DND-41 (cell line): Measurements from ENCODE around the gene TARS1.
A peak's percentile ranks its signal among the peaks of the same experiment; 100 is the strongest.

Source experiments
- ATAC-seq: fragments of 200-7000 bp; cut with Tn5 transposase; 3 replicates; pipeline ENCODE4 v1.9.1; 2021; ENCODE audit warnings: low read depth; ENCODE audit not compliant: insufficient read depth
- DNase-seq: peaks from one replicate; pipeline ENCODE4 v3.0.0-alpha.2; 2020
- H2AFZ ChIP-seq: 2 replicates; pipeline ENCODE4 v1.6.0; 2012; ENCODE audit warnings: low read depth, low read length
- H3K27ac ChIP-seq: 2 replicates; pipeline ENCODE4 v1.5.1; 2012; ENCODE audit warnings: low read length, inconsistent platforms
- H3K27me3 ChIP-seq: fragments of 200-600 bp; sonication (generic); 2 replicates; pipeline ENCODE4 v1.6.0; 2012; ENCODE audit warnings: low read length, mild to moderate bottlenecking, inconsistent platforms; ENCODE audit not compliant: insufficient read depth, poor library complexity
- H3K36me3 ChIP-seq: 2 replicates; pipeline ENCODE4 v1.5.1; 2012; ENCODE audit warnings: low read length, inconsistent platforms; ENCODE audit not compliant: insufficient read depth
- H3K4me1 ChIP-seq: 2 replicates; pipeline ENCODE4 v1.5.1; 2012; ENCODE audit warnings: mild to moderate bottlenecking, low read length; ENCODE audit not compliant: insufficient read depth
- H3K4me2 ChIP-seq: 2 replicates; pipeline ENCODE4 v1.6.0; 2012; ENCODE audit warnings: mild to moderate bottlenecking, moderate library complexity, low read length, inconsistent platforms; ENCODE audit not compliant: insufficient read depth
- H3K4me3 ChIP-seq, 2 experiments: fragments of 200-600 bp in 1 of 2; shearing (Covaris generic) in 1 of 2; 2 replicates each; pipeline ENCODE4 v1.5.1; 2012 to 2016; ENCODE audit warnings: inconsistent platforms in 2 of 2, low read length in 2 of 2, mild to moderate bottlenecking in 2 of 2, low read depth in 1 of 2, moderate library complexity in 1 of 2
- H3K79me2 ChIP-seq: 2 replicates; pipeline ENCODE4 v1.6.0; 2012; ENCODE audit warnings: low read length, inconsistent platforms; ENCODE audit not compliant: insufficient read depth
- H3K9ac ChIP-seq: 2 replicates; pipeline ENCODE4 v1.6.0; 2012; ENCODE audit warnings: low read depth, mild to moderate bottlenecking, inconsistent platforms, low read length, moderate library complexity
- H3K9me3 ChIP-seq: 2 replicates; pipeline ENCODE4 v1.5.1; 2012; ENCODE audit warnings: low read length, moderate library complexity, mild to moderate bottlenecking, inconsistent platforms; ENCODE audit not compliant: insufficient read depth, severe bottlenecking
- H4K20me1 ChIP-seq: 2 replicates; pipeline ENCODE4 v1.6.0; 2012; ENCODE audit warnings: low read length; ENCODE audit not compliant: insufficient read depth
- EZH2 ChIP-seq: IDR thresholded peaks from 3 replicates; pipeline ENCODE4 v1.6.1; 2012; ENCODE audit warnings: borderline replicate concordance, low read depth, mild to moderate bottlenecking, moderate library complexity, low read length, inconsistent platforms; ENCODE audit not compliant: severe bottlenecking
- TF ChIP-seq, protein P1 (sequence below): IDR thresholded peaks from 2 replicates; pipeline ENCODE4 v1.5.1; 2012; ENCODE audit warnings: borderline replicate concordance, low read length, moderate library complexity, mild to moderate bottlenecking; ENCODE audit not compliant: poor library complexity, severe bottlenecking; ENCODE audit errors: extremely low read depth

The TARS1 gene

DNA sequence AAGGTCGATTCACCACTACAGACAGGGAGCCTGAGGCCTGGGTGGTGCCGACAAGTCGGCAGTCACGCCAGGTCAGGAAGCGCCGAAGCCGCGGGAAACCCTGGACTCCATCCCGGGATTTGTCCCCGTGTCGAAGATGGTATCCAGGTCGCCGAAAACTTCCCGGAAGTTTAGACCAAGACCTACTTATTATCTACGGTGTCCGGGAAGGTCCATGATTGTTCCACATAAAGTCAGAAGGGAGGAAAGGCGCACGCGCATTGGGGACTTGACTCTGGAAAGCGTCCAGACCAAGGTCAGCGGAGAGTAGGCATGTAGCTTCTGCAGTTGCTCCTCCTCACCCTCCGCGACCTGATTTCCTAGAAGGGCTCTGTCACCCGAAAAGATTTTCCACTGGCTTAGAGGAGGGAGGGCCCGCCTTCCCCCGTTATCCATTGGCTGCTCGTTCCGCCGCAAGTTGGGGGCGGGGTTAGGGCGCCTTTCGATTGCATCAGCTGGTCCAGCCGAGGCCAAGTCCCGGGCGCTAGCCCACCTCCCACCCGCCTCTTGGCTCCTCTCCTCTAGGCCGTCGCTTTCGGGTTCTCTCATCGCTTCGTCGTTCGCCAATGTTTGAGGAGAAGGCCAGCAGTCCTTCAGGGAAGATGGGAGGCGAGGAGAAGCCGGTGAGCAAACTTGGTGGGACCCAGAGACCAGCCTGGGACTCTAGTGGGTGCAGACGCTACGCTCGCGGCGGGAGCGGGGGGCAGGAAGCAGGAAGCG lies at the start of gene TARS1:
TARS1 (plus strand) TSS at position 484 of the 759 bp plus-strand sequence; CDS start at position 606, 122 bp downstream.
- H3K27me3 ChIP-seq: no peaks in the 10 kb centered on the region
- peaks cover 27% of the 10 kb centered on the region for H3K36me3 ChIP-seq
- DNase-seq: peak; percentile 98
- no peak for TF ChIP-seq EZH2
- TF ChIP-seq, protein P1, sequence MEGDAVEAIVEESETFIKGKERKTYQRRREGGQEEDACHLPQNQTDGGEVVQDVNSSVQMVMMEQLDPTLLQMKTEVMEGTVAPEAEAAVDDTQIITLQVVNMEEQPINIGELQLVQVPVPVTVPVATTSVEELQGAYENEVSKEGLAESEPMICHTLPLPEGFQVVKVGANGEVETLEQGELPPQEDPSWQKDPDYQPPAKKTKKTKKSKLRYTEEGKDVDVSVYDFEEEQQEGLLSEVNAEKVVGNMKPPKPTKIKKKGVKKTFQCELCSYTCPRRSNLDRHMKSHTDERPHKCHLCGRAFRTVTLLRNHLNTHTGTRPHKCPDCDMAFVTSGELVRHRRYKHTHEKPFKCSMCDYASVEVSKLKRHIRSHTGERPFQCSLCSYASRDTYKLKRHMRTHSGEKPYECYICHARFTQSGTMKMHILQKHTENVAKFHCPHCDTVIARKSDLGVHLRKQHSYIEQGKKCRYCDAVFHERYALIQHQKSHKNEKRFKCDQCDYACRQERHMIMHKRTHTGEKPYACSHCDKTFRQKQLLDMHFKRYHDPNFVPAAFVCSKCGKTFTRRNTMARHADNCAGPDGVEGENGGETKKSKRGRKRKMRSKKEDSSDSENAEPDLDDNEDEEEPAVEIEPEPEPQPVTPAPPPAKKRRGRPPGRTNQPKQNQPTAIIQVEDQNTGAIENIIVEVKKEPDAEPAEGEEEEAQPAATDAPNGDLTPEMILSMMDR: no peak
- peak within 1 kb of the TSS; percentile 94 for H2AFZ ChIP-seq
- peaks cover 66% of the 10 kb centered on the region for H3K79me2 ChIP-seq
- peak within 1 kb of the TSS; percentile 88 for H3K9ac ChIP-seq
- peaks cover 59% of the 10 kb centered on the region for H3K4me1 ChIP-seq
- H3K9me3 ChIP-seq: no peaks in the 10 kb centered on the region
- H3K27ac ChIP-seq: peak within 1 kb of the TSS; percentile 99
- peaks cover 33% of the 10 kb centered on the region for H4K20me1 ChIP-seq
- peak; percentile 92 for ATAC-seq
- peak within 1 kb of the TSS; percentile 79 for H3K4me2 ChIP-seq
- peak within 1 kb of the TSS; percentile 89 to 93 for H3K4me3 ChIP-seq

DNA sequence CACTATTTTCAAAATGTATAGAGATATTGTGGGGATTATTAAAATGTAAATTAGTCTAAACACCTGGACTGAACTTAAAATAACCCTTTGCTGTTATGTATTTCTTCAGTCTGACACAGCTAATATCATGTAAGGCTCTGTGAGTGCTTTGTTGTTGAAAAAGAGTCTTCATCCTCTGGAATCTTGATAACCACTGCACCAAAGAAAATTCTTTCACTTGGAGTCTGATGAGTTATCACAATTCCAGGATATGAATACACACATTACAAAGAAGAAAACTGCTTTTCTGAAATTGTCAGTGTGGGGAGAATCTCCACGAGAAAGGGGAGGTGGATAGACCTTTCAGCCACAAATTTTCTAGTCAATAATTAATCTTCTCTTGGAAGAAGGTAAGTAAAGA lies 42.3 kb upstream of the TARS1 start:
- ATAC-seq (no peak), DNase-seq (no peak)
- TF ChIP-seq EZH2: no peak
- Histone ChIP-seq H3K9ac (no peak overlapping the region), H2AFZ (no peak overlapping the region), H3K27ac (no peak overlapping the region), H3K4me1 (no peaks in the 10 kb centered on the region), H3K4me2 (no peak overlapping the region), H3K79me2 (no peaks in the 10 kb centered on the region), H3K27me3 (no peaks in the 10 kb centered on the region), H4K20me1 (no peaks in the 10 kb centered on the region), H3K36me3 (no peaks in the 10 kb centered on the region), H3K4me3 (no peak overlapping the region), H3K9me3 (no peaks in the 10 kb centered on the region)

DNA sequence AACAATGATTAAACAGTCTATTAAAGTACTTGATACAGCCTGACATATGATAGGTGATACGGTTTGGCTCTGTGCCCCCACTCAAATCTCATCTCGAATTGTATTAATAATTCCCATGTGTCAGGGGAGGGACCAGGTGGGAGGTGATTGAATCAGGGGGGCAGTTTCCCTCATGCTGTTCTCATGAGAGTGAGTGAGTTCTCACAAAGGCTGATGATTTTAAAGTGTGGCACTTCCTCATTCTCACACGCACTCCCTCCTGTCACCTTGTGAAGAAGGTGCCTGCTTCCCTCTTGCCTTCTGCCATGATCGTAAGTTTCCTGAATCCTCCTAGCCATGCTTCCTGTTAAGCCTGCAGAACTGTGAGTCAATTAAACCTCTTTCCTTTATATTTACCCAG lies 40.1 kb upstream of the TARS1 start:
- ATAC-seq (no peak), DNase-seq (no peak)
- Histone ChIP-seq H3K4me3 (no peak overlapping the region), H4K20me1 (no peaks in the 10 kb centered on the region), H3K4me2 (no peak overlapping the region), H2AFZ (no peak overlapping the region), H3K36me3 (no peaks in the 10 kb centered on the region), H3K9ac (no peak overlapping the region), H3K4me1 (no peaks in the 10 kb centered on the region), H3K27me3 (no peaks in the 10 kb centered on the region), H3K79me2 (no peaks in the 10 kb centered on the region), H3K27ac (no peak overlapping the region), H3K9me3 (no peaks in the 10 kb centered on the region)
- no peak for TF ChIP-seq EZH2
- TF ChIP-seq, protein P1: no peak

DNA sequence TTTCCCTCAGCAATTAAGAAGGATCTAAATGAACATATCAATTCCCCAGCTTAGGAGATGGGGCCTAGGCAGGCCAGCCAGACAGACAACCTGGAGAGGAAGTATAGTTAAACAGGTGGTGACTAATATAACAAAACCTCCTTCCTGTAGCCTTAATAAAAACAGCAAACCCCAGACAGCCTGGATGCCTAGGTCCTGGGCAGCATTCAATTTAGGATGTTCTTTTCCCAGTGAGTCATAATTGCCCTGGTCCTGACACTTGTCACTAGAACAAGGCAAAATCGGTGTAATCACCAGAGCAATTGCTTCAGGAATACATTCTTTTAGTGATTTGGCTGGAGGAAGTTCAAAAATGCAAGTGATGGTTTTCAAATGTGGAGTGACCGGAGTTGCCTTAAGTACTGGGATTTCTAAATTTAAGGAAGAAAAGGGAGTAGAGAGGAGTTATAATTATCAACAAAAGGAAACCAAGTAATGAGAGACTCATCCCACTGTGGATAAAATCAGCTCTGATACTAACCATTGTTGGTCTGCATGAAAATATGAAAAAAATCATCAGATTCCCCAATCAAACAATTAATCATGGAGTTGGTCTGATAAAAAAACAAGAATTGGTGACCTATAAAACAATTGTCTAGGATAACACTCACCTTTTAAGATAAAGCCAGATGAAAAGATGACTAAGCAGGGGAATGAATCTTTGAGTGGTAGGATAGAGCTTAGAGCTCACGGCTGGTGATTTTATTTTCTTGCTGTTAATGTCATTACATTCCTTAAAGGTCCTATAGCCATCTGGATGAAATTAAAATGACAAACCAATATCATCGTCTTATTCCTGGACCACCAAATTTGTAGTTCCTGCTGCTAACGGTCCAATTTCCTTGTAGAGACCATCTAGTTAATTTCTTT lies 39.0 kb upstream of the TARS1 start:
- no peak overlapping the region for H3K4me3 ChIP-seq
- no peaks in the 10 kb centered on the region for H3K4me1 ChIP-seq
- H3K9ac ChIP-seq: no peak overlapping the region
- TF ChIP-seq EZH2: no peak
- TF ChIP-seq, protein P1: no peak
- H3K4me2 ChIP-seq: no peak overlapping the region
- H3K36me3 ChIP-seq: no peaks in the 10 kb centered on the region
- no peaks in the 10 kb centered on the region for H3K9me3 ChIP-seq
- H3K27me3 ChIP-seq: no peaks in the 10 kb centered on the region
- no peaks in the 10 kb centered on the region for H3K79me2 ChIP-seq
- H3K27ac ChIP-seq: no peak overlapping the region
- H2AFZ ChIP-seq: no peak overlapping the region
- H4K20me1 ChIP-seq: no peaks in the 10 kb centered on the region
- DNase-seq (no peak), ATAC-seq (no peak)
